ENCODE results near the gene ADAM12. TPM values are rescaled to one million over a fixed set of nuclear protein-coding genes. Genes with fewer than 3 reads are reported as not detected.

Gene ADAM12
- total and polyA plus RNA-seq, 7 donors = under 0.01 to 0.82 (median 0.46) TPM; not detected in 1

- no peaks in the 10 kb centered on the region for H3K4me1 ChIP-seq
- H3K27ac ChIP-seq = no peak overlapping the region
- TF ChIP-seq POLR2A (IDR thresholded peaks at IDR 0.05) (no peak), EP300 (IDR thresholded peaks at IDR 0.05) (no peak), CTCF (IDR thresholded peaks at IDR 0.05) (no peak), POLR2AphosphoS5 (IDR thresholded peaks at IDR 0.05) (no peak)
- H3K36me3 ChIP-seq = no peaks in the 10 kb centered on the region
- intact Hi-C loops (cut with DNase I) = no loop called here
- H3K4me3 ChIP-seq = no peak overlapping the region
- H3K9me3 ChIP-seq = peaks cover 0 to 8% (median 5%) of the 10 kb centered on the region in 4 donors
- no peaks in the 10 kb centered on the region for H3K27me3 ChIP-seq
- no peak for DNase-seq
- 79 to 82% methylated on average over 1 of the region's 1 CpG for WGBS, 2 donors
Measured at GRCh38 chr10:126027692-126028091, 360.6 kb downstream of the ADAM12 start.

GRCh38 chr10:126022841-126023240, 365.4 kb downstream of the ADAM12 start:
- TF ChIP-seq POLR2A (IDR thresholded peaks at IDR 0.05) = no peak
- TF ChIP-seq POLR2AphosphoS5 (IDR thresholded peaks at IDR 0.05) = no peak
- no peak for TF ChIP-seq CTCF (IDR thresholded peaks at IDR 0.05)
- TF ChIP-seq EP300 (IDR thresholded peaks at IDR 0.05) = no peak
- no peaks in the 10 kb centered on the region for H3K27me3 ChIP-seq
- no peak overlapping the region for H3K27ac ChIP-seq
- intact Hi-C loops (cut with DNase I) = no loop called here
- H3K4me1 ChIP-seq = no peaks in the 10 kb centered on the region
- no peak overlapping the region for H3K4me3 ChIP-seq
- H3K36me3 ChIP-seq = no peaks in the 10 kb centered on the region
- 91 to 92% methylated on average over 5 of the region's 5 CpGs for WGBS, 2 donors
- DNase-seq = no peak
- H3K9me3 ChIP-seq = peaks cover 0 to 3% (median 0%) of the 10 kb centered on the region in 4 donors

GRCh38 chr10:126021833-126022500, 366.3 kb downstream of the ADAM12 start:
- H3K27ac ChIP-seq = no peak overlapping the region
- intact Hi-C loops (cut with DNase I) = no loop called here
- no peaks in the 10 kb centered on the region for H3K27me3 ChIP-seq
- 59 to 78% methylated on average over 5 of the region's 5 CpGs for WGBS, 2 donors
- H3K4me1 ChIP-seq = no peaks in the 10 kb centered on the region
- no peak overlapping the region for H3K4me3 ChIP-seq
- peaks cover 0 to 3% (median 0%) of the 10 kb centered on the region in 4 donors for H3K9me3 ChIP-seq
- TF ChIP-seq POLR2AphosphoS5 (IDR thresholded peaks at IDR 0.05) (no peak), CTCF (IDR thresholded peaks at IDR 0.05) (no peak), EP300 (IDR thresholded peaks at IDR 0.05) (no peak), POLR2A (IDR thresholded peaks at IDR 0.05) (no peak)
- no peak for DNase-seq
- no peaks in the 10 kb centered on the region for H3K36me3 ChIP-seq

- Histone ChIP-seq H3K9me3 (peaks cover 0 to under 1% (median 0%) of the 10 kb centered on the region in 4 donors), H3K27ac (no peak overlapping the region), H3K4me1 (no peaks in the 10 kb centered on the region), H3K36me3 (no peaks in the 10 kb centered on the region), H3K4me3 (no peak overlapping the region), H3K27me3 (no peaks in the 10 kb centered on the region)
- no peak for TF ChIP-seq EP300 (IDR thresholded peaks at IDR 0.05)
- no peak for TF ChIP-seq POLR2AphosphoS5 (IDR thresholded peaks at IDR 0.05)
- TF ChIP-seq CTCF (IDR thresholded peaks at IDR 0.05) = no peak
- no peak for TF ChIP-seq POLR2A (IDR thresholded peaks at IDR 0.05)
- intact Hi-C loops (cut with DNase I) = no loop called here
- WGBS, 2 donors = 85 to 94% methylated on average over 2 of the region's 2 CpGs
- DNase-seq = no peak
Measured at GRCh38 chr10:126017961-126018560, 370.2 kb downstream of the ADAM12 start.

All from sigmoid colon (tissue), 7 donors.